Liver (tissue), 9 donors: Measurements from ENCODE around the gene LARGE1. TPM values are rescaled to one million over a fixed set of nuclear protein-coding genes. Genes with fewer than 3 reads are reported as not detected.

Source experiments
- DNase-seq: peaks from one replicate; pipeline ENCODE4 v3.0.0-alpha.2; 2017; ENCODE audit warnings: low spot score
- H3K27ac ChIP-seq, 2 donors: one replicate each; pipeline ENCODE4 v1.7.0; 2013; ENCODE audit warnings: inconsistent platforms in 2 of 2, low read length in 2 of 2, control low read depth in 1 of 2, low read depth in 1 of 2, mild to moderate bottlenecking in 1 of 2
- H3K27me3 ChIP-seq, 4 donors: one replicate each; pipeline versions ENCODE4 v1.6.1 to v1.7.0; 2013; ENCODE audit warnings: low read length in 3 of 4, inconsistent platforms in 1 of 4, mild to moderate bottlenecking in 1 of 4, moderate library complexity in 1 of 4; ENCODE audit not compliant: control insufficient read depth in 4 of 4, insufficient read depth in 4 of 4
- H3K36me3 ChIP-seq, 4 donors: one replicate each; pipeline versions ENCODE4 v1.6.1 to v1.7.0; 2013; ENCODE audit warnings: low read length in 3 of 4, mild to moderate bottlenecking in 3 of 4, low read depth in 1 of 4, moderate library complexity in 1 of 4; ENCODE audit not compliant: control insufficient read depth in 4 of 4, insufficient read depth in 3 of 4
- H3K4me1 ChIP-seq, 4 donors: one replicate each; pipeline versions ENCODE4 v1.6.1 to v1.7.0; 2013; ENCODE audit warnings: low read length in 3 of 4, mild to moderate bottlenecking in 3 of 4, moderate library complexity in 1 of 4; ENCODE audit not compliant: control insufficient read depth in 4 of 4, insufficient read depth in 4 of 4
- H3K4me3 ChIP-seq, 3 donors: one replicate each; pipeline versions ENCODE4 v1.6.1 to v1.7.0; 2013; ENCODE audit warnings: low read length in 3 of 3, control low read depth in 1 of 3, low read depth in 1 of 3, mild to moderate bottlenecking in 1 of 3
- H3K9ac ChIP-seq, 2 donors: one replicate each; pipeline ENCODE4 v1.7.0; 2013; ENCODE audit warnings: low read length in 2 of 2, mild to moderate bottlenecking in 2 of 2, moderate library complexity in 2 of 2, control low read depth in 1 of 2, low read depth in 1 of 2
- H3K9me3 ChIP-seq, 4 donors: one replicate each; pipeline versions ENCODE4 v1.6.1 to v1.7.0; 2013; ENCODE audit warnings: low read length in 3 of 4; ENCODE audit not compliant: control insufficient read depth in 4 of 4
- EGR1 ChIP-seq, 2 donors: IDR thresholded peaks; 2 replicates each; pipeline ENCODE4 v1.6.1; 2016 to 2018; ENCODE audit warnings: antibody characterized with exemption in 2 of 2, low read depth in 2 of 2
- FOXA1 ChIP-seq: IDR thresholded peaks from 2 replicates; pipeline ENCODE4 v1.6.1; 2016; ENCODE audit warnings: antibody characterized with exemption
- FOXA2 ChIP-seq: IDR thresholded peaks from 2 replicates; pipeline ENCODE4 v1.6.1; 2016; ENCODE audit warnings: antibody characterized with exemption
- GABPA ChIP-seq, 2 donors: IDR thresholded peaks in 1 of 2; conservative IDR thresholded peaks in 1 of 2; 2 replicates each; pipeline ENCODE4 v1.6.1; 2016; ENCODE audit warnings: antibody characterized with exemption in 2 of 2, mild to moderate bottlenecking in 1 of 2, moderate library complexity in 1 of 2
- HNF4A ChIP-seq, 2 donors: conservative IDR thresholded peaks; 2 replicates each; pipeline ENCODE4 v1.6.1; 2016; ENCODE audit warnings: antibody characterized with exemption in 2 of 2, mild to moderate bottlenecking in 2 of 2
- HNF4G ChIP-seq: IDR thresholded peaks from 2 replicates; pipeline ENCODE4 v1.6.1; 2016; ENCODE audit warnings: antibody characterized with exemption
- JUND ChIP-seq, 2 donors: IDR thresholded peaks; 2 replicates each; pipeline ENCODE4 v1.6.1; 2016; ENCODE audit warnings: antibody characterized with exemption in 2 of 2
- NR2F2 ChIP-seq: IDR thresholded peaks from 2 replicates; pipeline ENCODE4 v1.6.1; 2016; ENCODE audit warnings: antibody characterized with exemption
- RAD21 ChIP-seq, 2 donors: IDR thresholded peaks; 2 replicates each; pipeline ENCODE4 v1.6.1; 2016; ENCODE audit warnings: antibody characterized with exemption in 2 of 2, mild to moderate bottlenecking in 2 of 2
- RXRA ChIP-seq, 2 donors: IDR thresholded peaks; 2 replicates each; pipeline ENCODE4 v1.6.1; 2017 to 2018; ENCODE audit warnings: antibody characterized with exemption in 2 of 2, mild to moderate bottlenecking in 1 of 2
- SP1 ChIP-seq: IDR thresholded peaks from 2 replicates; pipeline ENCODE4 v1.6.1; 2018; ENCODE audit warnings: antibody characterized with exemption, mild to moderate bottlenecking
- TAF1 ChIP-seq: conservative IDR thresholded peaks from 2 replicates; pipeline ENCODE4 v1.6.1; 2016; ENCODE audit warnings: antibody characterized with exemption, mild to moderate bottlenecking
- YY1 ChIP-seq: IDR thresholded peaks from 2 replicates; pipeline ENCODE4 v1.6.1; 2016; ENCODE audit warnings: antibody characterized with exemption, mild to moderate bottlenecking
- polyA plus RNA-seq, 2 donors: library from polyadenylated mRNA; stranded (reverse) in 1 of 2; unstranded in 1 of 2; fragments of 200-250 nt in 1 of 2; fragments of >200 nt in 1 of 2; fragmentation: Nextera tagmentation in 1 of 2; extraction: Ambion mirVana in 1 of 2; gene quantifications; one replicate each; pipeline versions ENCODE4 v1.2.1 to v1.2.3, GENCODE V29; 2013 to 2015
- total RNA-seq, 2 donors: library from RNA; depleted of rRNA; stranded (reverse); fragments of >200 nt; gene quantifications; one replicate each; pipeline ENCODE4 v1.2.3, GENCODE V29; 2014
- TF ChIP-seq, protein P1 (sequence below): fragments of 150-350 bp; IDR thresholded peaks from 2 replicates; pipeline ENCODE4 v1.5.1; 2017; ENCODE audit warnings: improper control_type of control experiment, low read depth, low read length; ENCODE audit not compliant: missing input control
- TF ChIP-seq, protein P2 (sequence below): IDR thresholded peaks from 2 replicates; pipeline ENCODE4 v1.6.1; 2016; ENCODE audit warnings: antibody characterized with exemption
- TF ChIP-seq, protein P3 (sequence below): IDR thresholded peaks from 2 replicates; pipeline ENCODE4 v1.6.1; 2016; ENCODE audit warnings: antibody characterized with exemption
- TF ChIP-seq, protein P4 (sequence below): IDR thresholded peaks from 2 replicates; pipeline ENCODE4 v1.6.1; 2016; ENCODE audit warnings: antibody characterized with exemption
- TF ChIP-seq, protein P5 (sequence below): IDR thresholded peaks from 2 replicates; pipeline ENCODE4 v1.6.1; 2016; ENCODE audit warnings: antibody characterized with exemption, mild to moderate bottlenecking
- donor health status: healthy.
- donor health status: healthy.
- donor health status: healthy.
- donor health status: healthy.
- donor health status: healthy.

Gene LARGE1
- total and polyA plus RNA-seq, 4 donors: 2.3 to 14.1 (median 5.7) TPM

DNA sequence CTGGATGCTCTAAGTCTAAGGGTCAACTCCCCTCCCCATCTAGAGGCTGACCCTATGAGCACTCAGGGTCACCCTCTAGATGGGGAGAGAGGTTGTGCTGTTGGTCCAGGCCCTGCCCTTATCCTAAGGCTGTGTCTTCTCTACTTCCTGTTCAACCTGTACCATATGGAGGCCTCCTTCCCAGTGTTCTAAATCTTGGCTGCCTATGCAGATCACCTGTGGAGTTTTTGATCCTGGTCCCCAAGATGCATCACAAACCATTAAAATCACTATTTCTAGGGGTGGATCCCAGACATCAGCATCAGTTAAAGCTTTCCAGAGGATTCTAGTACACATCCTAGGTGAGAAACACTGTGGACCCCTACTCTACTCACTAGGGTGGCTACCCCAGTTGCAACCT is 26.2 kb downstream of the LARGE1 start:
- Histone ChIP-seq H3K36me3 (no peaks in the 10 kb centered on the region), H3K27ac (no peak overlapping the region), H3K9me3 (no peaks in the 10 kb centered on the region), H3K9ac (no peak overlapping the region), H3K27me3 (no peaks in the 10 kb centered on the region), H3K4me1 (peaks cover 3 to 28% (median 12%) of the 10 kb centered on the region in 4 donors), H3K4me3 (no peak overlapping the region)
- no peak for TF ChIP-seq NR2F2
- TF ChIP-seq TAF1: no peak
- TF ChIP-seq, protein P1, sequence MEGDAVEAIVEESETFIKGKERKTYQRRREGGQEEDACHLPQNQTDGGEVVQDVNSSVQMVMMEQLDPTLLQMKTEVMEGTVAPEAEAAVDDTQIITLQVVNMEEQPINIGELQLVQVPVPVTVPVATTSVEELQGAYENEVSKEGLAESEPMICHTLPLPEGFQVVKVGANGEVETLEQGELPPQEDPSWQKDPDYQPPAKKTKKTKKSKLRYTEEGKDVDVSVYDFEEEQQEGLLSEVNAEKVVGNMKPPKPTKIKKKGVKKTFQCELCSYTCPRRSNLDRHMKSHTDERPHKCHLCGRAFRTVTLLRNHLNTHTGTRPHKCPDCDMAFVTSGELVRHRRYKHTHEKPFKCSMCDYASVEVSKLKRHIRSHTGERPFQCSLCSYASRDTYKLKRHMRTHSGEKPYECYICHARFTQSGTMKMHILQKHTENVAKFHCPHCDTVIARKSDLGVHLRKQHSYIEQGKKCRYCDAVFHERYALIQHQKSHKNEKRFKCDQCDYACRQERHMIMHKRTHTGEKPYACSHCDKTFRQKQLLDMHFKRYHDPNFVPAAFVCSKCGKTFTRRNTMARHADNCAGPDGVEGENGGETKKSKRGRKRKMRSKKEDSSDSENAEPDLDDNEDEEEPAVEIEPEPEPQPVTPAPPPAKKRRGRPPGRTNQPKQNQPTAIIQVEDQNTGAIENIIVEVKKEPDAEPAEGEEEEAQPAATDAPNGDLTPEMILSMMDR: no peak
- no peak for TF ChIP-seq JUND (IDR thresholded peaks at IDR 0.05)
- no peak for TF ChIP-seq HNF4A (conservative IDR thresholded peaks at IDR 0.05)
- no peak for TF ChIP-seq RXRA (IDR thresholded peaks at IDR 0.05)
- no peak for TF ChIP-seq EGR1 (IDR thresholded peaks at IDR 0.05; ENCODE audit: low read depth in 2 of 2)
- TF ChIP-seq GABPA (IDR thresholded peaks at IDR 0.05 in 1 of 2, conservative IDR thresholded peaks at IDR 0.05 in 1 of 2): no peak
- TF ChIP-seq YY1: no peak
- no peak for TF ChIP-seq SP1
- no peak for TF ChIP-seq FOXA2
- TF ChIP-seq, protein P2, sequence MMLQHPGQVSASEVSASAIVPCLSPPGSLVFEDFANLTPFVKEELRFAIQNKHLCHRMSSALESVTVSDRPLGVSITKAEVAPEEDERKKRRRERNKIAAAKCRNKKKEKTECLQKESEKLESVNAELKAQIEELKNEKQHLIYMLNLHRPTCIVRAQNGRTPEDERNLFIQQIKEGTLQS: no peak
- TF ChIP-seq, protein P3, sequence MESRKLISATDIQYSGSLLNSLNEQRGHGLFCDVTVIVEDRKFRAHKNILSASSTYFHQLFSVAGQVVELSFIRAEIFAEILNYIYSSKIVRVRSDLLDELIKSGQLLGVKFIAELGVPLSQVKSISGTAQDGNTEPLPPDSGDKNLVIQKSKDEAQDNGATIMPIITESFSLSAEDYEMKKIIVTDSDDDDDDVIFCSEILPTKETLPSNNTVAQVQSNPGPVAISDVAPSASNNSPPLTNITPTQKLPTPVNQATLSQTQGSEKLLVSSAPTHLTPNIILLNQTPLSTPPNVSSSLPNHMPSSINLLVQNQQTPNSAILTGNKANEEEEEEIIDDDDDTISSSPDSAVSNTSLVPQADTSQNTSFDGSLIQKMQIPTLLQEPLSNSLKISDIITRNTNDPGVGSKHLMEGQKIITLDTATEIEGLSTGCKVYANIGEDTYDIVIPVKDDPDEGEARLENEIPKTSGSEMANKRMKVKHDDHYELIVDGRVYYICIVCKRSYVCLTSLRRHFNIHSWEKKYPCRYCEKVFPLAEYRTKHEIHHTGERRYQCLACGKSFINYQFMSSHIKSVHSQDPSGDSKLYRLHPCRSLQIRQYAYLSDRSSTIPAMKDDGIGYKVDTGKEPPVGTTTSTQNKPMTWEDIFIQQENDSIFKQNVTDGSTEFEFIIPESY: no peak
- TF ChIP-seq, protein P4, sequence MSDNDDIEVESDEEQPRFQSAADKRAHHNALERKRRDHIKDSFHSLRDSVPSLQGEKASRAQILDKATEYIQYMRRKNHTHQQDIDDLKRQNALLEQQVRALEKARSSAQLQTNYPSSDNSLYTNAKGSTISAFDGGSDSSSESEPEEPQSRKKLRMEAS: no peak
- TF ChIP-seq RAD21 (IDR thresholded peaks at IDR 0.05): no peak
- no peak for TF ChIP-seq FOXA1
- no peak for TF ChIP-seq HNF4G
- TF ChIP-seq, protein P5, sequence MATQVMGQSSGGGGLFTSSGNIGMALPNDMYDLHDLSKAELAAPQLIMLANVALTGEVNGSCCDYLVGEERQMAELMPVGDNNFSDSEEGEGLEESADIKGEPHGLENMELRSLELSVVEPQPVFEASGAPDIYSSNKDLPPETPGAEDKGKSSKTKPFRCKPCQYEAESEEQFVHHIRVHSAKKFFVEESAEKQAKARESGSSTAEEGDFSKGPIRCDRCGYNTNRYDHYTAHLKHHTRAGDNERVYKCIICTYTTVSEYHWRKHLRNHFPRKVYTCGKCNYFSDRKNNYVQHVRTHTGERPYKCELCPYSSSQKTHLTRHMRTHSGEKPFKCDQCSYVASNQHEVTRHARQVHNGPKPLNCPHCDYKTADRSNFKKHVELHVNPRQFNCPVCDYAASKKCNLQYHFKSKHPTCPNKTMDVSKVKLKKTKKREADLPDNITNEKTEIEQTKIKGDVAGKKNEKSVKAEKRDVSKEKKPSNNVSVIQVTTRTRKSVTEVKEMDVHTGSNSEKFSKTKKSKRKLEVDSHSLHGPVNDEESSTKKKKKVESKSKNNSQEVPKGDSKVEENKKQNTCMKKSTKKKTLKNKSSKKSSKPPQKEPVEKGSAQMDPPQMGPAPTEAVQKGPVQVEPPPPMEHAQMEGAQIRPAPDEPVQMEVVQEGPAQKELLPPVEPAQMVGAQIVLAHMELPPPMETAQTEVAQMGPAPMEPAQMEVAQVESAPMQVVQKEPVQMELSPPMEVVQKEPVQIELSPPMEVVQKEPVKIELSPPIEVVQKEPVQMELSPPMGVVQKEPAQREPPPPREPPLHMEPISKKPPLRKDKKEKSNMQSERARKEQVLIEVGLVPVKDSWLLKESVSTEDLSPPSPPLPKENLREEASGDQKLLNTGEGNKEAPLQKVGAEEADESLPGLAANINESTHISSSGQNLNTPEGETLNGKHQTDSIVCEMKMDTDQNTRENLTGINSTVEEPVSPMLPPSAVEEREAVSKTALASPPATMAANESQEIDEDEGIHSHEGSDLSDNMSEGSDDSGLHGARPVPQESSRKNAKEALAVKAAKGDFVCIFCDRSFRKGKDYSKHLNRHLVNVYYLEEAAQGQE: no peak
- DNase-seq: no peak
